DMS 273 treated with DMSO at 0.1 percent for 48 hours (cell line): ENCODE results near the gene ARHGAP23.

Source experiments
- DNase-seq: peaks from one replicate; lab custom pipeline; 2025; lab: John Stamatoyannopoulos, UW

ARHGAP23 gene, protein sequence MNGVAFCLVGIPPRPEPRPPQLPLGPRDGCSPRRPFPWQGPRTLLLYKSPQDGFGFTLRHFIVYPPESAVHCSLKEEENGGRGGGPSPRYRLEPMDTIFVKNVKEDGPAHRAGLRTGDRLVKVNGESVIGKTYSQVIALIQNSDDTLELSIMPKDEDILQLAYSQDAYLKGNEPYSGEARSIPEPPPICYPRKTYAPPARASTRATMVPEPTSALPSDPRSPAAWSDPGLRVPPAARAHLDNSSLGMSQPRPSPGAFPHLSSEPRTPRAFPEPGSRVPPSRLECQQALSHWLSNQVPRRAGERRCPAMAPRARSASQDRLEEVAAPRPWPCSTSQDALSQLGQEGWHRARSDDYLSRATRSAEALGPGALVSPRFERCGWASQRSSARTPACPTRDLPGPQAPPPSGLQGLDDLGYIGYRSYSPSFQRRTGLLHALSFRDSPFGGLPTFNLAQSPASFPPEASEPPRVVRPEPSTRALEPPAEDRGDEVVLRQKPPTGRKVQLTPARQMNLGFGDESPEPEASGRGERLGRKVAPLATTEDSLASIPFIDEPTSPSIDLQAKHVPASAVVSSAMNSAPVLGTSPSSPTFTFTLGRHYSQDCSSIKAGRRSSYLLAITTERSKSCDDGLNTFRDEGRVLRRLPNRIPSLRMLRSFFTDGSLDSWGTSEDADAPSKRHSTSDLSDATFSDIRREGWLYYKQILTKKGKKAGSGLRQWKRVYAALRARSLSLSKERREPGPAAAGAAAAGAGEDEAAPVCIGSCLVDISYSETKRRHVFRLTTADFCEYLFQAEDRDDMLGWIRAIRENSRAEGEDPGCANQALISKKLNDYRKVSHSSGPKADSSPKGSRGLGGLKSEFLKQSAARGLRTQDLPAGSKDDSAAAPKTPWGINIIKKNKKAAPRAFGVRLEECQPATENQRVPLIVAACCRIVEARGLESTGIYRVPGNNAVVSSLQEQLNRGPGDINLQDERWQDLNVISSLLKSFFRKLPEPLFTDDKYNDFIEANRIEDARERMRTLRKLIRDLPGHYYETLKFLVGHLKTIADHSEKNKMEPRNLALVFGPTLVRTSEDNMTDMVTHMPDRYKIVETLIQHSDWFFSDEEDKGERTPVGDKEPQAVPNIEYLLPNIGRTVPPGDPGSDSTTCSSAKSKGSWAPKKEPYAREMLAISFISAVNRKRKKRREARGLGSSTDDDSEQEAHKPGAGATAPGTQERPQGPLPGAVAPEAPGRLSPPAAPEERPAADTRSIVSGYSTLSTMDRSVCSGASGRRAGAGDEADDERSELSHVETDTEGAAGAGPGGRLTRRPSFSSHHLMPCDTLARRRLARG (N-terminal part only)

DNA sequence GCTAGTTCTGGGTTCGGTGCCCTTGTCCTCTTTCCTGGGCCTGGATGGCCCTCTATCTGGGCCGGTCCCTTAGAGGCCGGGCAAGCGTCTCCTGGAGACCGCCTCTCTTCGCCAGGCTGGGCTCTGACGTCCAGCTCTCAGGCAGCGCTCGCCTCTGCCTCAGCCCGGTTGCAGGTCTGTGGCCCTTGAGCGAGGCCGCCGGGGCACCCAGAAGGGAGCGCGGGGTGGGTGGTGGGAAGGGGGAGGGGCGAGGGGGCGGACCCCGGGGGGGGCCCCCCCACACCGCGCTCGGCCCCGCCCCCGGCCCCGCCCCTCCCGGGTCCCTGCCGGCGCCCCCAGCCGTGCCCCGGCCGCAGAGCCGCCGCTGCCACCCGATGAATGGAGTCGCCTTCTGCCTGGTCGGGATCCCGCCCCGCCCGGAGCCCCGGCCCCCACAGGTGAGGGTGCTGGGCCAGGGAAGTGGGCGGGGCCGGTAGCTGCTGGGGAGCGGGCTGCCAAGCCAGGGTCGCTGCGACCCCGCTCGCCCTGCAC lies at the start of gene ARHGAP23:
Gene ARHGAP23 (plus strand): TSS at position 353 of the 531 bp plus-strand sequence. CDS start 22 bp downstream, at position 375.
- no peak for DNase-seq

DNA sequence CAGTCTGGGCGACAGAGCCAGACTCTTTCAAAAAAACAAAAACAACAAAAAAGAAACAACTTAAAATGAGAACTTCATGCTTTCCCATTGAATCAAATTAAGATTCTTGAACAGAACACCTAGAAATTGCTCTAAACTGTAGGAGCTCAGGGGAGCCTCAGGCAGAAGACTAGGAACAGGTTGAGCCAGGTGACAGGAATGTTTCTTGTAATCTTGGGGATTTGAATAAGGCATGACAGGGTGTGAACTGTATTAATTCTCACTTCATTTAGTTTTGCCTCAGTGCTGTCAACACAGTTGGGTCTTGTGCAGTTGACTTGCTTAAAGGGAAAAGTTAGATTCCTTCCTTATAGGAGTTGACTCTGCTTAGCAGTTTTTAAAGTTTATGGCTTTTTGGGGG lies 48.8 kb upstream of the ARHGAP23 start:
- DNase-seq: no peak

DNA sequence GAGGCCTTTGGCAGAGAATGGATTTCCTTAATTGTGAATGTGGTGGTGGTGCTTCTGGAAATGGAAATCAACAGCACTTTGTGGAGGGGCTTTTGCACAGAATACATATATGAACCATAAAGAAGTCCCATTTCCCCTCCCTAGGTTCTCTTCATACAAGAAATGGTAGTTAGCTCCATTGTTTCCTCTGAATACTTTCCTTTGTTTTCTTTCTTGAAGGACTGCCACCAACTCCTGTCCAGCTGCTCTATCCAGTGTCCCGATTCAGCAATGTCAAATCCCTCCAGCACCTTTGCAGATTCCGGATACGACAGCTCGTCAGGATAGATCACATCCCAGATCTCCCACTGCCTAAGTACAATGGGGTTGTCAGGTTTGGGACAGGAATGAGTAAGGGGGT lies 33.2 kb upstream of the ARHGAP23 start:
- DNase-seq: no peak

DNA sequence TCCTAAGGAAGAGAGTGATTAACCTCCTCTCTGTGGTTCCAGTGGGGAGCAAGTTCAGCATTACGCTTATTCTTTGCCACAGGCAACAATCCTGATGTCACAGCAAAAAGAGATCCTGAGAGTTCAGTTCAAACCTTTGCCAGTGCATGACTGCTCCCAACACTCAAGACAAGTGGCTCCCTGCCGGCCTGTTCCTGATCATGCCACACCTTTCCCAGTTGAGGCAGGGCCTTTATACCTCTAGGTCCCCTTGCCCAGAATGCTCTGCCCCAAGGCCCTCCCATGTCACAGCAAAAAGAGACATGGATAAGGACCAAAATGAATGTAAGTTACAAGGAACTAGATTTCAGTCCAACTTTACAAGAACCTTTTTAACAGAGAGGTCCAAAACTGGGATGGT lies 31.0 kb upstream of the ARHGAP23 start:
- DNase-seq: no peak

DNA sequence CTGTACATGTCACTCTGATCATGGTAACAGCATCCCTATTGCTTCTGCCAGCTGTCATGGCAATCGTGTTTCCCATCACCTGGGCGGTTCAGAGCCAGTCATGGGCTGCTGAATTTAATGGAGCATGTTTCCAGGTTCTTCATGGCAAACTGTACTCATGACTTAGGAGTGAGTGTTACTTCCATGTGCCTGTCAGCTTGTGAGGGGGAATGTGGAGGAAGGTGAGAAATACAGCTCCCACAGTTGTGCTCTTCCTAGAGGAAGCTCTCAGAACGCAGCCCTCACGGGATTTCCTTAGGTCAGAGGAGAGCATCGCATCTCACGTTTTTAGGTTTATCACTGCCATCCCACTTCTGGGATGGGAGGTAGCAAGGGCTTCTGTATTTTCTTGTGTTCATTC lies 28.0 kb upstream of the ARHGAP23 start:
- DNase-seq: no peak

DNA sequence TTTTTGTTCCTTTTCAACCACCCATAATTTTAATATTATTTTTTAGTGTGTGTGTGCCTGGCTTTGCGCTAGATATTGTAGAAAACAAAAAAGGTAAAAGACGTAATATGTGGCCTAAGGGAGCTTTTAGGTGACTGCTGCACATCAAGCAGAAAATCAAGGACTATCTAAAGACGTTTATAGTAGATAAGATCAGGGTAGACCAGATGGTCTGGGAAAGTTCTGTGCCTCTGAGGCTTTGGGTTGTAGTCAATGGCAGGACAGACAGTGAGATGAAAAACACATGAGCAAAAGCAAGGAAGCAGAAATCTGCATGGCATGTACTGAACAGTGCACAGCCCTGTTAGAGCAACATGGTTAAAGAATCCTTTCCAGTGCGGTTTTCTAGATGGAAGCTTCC lies 26.8 kb upstream of the ARHGAP23 start:
- no peak for DNase-seq

DNA sequence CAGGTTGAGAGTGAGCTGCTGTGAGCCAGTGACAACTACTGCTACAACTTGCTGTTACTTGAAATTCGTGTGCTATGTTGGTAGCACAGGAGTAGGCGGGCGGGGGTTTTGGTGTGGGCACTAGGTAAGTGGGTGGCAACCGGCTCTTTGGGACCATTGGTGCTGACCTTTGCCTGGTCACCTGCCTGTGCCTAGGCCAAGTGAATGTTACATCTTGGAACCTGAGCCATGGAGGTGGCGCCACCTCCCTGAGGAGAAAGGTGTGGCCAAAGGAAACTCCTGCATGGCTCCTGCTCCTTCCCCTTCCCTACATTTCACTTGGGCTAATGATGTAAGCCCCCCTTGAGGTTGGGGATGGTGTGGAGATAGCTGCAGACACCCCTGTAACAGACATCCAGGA lies 25.4 kb upstream of the ARHGAP23 start:
- DNase-seq: no peak

DNA sequence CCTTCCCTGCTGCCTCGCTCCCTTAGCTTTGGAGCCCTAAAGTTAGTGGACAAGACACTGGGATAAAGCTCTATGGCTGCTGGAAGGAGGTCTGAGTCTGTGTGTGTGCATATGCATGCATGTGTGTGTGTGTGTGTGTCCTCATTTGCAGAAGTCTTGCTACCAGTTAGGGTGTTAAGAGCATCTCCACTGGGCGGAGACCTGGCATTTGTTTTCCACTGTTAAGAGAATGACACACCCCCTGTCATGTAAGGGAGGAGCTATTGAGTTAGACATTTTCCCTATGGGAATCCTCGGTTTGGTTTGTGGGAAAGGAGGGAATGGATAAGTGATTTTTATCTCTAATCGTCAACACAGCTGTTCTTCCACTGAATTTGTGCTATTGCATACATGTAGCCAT lies 24.8 kb upstream of the ARHGAP23 start:
- DNase-seq: no peak

DNA sequence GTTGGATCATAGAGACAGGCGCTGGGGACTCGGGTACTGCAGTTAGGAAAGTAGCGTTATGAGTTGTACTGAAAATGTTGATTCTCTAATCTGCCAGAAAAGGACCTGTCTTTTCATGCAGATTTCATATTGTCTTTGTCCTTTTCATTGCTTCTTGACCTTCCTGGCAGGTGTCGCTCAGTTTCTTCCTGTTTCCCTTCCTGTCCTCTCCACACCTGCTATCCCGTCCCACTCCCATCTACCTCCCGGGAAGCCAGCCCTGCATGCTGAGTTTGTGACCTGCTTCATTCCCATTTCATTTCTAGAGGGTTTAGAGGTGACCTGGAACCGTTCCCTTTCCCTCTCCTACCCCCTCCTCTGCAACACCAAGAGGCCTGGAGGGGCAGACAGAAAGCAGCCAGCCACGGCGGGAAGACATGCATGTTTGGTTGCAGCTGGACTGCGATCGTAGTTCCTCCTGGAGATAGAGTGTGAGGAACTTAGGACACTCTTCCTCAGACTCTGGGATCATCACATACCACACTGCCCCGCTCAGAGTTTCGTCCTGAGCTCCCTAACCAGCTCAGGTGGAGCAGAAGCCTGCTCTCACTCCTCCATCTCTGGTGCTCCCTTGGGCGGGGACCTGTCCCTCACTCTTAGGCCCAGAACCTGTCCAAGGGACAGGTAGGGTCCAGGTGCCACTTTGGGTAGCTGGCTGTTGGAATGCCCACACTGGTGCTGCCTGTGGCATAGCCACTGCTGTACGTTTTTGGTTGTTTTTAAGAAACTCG lies 23.9 kb upstream of the ARHGAP23 start:
- no peak for DNase-seq

DNA sequence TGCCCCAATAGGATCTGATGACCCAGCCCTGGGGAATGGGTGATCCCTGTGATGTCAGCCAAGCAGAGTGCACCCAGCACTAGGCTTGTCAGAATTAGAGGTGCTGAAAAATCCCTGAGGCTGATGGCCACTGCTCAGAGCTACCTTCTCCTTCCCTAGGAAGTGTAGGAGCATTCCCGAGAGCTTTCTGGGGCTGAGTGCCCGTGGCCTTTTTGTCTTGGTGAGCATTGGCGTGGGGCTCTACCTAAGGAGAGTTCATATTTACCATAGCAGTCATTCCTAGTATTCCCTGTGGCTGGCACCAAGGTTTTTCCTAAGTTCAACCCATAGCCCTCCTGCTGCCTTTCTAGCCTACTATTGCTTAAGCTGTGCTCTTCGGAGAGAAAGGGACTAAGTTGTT lies 22.6 kb upstream of the ARHGAP23 start:
- DNase-seq: no peak

DNA sequence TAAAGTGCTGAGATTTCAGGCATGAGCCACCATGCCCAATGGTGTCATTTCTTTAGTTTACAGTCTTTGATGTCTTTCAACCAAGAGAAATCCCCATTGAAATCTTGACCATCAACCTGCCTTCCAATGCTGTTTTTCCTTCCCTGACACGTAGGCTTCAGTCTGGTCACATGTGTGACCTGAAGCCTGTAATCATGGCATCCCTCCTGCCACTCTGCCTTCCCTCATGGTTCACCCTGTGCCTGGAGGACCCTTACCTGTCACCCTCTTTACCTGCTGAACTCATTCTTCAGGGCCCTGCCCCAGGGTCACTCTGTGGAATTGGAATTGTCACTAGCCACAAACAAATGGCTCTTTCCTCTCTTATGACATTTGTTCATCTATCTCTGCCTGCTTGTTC lies 18.1 kb upstream of the ARHGAP23 start:
- DNase-seq: no peak

DNA sequence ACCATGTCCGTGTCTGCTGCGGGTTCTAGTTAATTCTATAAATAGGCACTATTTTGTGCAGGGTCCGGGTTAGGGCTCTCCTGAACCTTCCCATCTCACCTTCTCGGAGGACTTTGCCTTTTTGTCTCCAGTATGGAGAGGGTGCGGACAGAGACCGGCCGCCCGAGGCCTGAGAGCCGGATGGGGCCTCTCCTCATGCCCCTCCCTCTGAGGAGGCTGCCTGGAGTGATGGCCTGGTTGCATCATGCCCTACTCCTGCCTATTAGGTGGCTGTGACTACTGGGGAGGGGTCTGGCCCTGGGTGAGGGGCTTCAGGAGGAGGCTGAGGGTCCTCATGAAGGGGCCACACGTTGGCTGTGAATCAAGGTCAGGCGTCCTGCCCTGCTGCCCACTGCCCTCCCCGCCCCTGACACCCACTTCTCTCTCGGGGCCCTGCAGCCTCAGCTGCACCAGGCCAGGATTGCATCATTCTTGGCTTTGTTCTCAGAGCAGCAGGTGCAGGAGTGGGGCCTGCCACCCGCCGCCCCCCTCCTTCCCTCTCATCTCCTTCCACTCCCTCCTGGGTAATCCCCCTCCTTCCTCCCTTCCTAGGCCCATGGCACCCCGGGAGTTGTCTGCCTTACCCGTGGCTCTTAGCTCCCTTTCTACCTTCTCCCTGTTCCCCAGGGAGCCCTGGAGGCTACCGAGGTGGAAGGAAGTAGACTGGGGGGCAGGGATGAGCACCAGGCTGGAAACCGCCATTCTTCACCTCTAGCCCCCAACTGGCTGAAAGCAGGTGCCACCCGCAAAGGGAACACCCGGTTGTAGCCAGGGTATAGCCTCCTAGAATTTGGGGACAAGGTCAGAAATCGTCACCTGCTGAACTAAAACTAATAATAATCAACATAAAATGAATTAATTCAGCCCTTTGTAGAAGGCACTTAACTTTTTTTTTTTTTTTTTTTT lies 12.7 kb upstream of the ARHGAP23 start:
- DNase-seq: peak; percentile 64

DNA sequence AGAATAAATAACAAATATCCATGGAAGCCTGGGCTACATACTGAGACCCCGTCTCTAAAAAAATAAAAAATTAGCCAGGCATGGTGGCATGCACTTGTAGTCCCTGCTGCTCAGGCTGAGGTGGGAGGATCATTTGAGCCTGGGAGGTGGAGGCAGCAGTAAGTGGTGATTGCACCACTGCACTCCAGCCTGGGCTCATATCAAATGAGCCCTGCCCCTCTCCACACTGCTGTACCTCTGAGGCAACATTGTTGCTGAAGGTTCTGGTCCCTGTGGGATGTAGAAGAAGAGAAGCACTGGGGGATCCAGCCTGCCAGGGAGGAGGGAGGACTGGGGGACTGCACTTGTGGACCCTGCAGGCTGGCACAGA lies 11.4 kb upstream of the ARHGAP23 start:
- no peak for DNase-seq

DNA sequence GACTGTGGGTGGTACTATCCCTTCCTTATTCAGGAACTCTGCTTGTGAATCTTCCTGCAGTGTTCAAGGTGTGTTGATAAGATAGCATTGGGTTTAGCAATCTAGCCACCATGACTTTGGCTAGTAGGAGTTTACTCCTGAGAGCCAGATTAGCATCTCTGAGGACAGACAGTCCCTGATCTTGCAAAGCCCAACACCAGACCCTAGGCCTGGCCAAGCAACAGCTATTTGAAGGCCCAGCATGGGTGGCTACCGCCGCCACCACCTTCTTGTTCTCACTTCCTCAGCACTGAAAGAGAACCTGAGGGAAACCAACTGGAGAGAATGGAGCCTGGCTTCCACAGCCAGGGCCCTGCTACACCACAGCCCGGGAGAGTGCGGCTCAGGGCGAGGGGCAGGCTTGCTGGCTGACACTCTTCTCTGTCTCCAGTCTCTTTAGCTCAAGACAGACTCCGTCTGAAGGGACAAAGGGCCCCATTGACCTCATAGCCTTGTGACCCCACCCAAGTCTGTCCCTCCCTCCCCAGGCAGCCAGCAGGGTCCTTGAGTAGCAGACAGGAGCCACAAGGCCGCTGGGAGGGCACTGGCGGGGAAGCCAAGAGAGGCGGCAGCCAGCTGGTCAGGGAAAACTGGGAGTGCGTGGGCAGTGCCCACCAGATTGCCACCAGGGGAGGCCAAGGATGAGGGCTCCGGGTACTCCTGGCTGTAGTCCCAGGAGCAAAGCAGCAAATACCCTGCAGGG lies 10.9 kb upstream of the ARHGAP23 start:
- DNase-seq: peak; percentile 28

DNA sequence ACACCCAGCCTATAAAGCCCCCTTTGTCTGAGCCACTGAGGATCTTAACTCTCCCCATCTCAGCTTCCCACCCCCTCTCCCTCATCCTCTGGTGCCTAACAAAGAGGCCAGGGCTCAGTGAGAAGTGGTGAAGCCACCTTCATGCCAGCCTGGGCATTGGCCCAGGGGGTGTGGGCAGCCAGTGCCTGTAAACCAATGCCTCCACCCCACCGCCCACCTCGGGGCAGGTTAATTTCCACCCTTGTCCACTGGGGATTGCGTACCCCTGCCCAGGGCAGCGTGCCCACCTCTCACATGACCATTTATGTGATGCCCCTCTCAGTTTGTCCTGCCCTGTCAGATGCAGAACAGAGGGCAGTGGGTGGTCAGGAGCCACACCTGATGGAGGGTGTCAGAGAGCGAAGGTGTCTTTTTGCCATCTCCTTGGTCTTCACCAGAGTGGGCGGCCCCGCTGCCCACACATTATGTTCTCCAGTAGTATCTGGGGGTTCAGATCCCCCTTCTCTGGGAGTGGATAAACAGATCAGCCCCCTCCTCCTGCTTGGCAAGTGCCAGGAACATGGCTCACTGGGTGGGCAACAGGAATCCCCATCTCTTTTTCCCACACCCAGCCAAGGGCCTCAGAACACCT lies 10.1 kb upstream of the ARHGAP23 start:
- DNase-seq: no peak

DNA sequence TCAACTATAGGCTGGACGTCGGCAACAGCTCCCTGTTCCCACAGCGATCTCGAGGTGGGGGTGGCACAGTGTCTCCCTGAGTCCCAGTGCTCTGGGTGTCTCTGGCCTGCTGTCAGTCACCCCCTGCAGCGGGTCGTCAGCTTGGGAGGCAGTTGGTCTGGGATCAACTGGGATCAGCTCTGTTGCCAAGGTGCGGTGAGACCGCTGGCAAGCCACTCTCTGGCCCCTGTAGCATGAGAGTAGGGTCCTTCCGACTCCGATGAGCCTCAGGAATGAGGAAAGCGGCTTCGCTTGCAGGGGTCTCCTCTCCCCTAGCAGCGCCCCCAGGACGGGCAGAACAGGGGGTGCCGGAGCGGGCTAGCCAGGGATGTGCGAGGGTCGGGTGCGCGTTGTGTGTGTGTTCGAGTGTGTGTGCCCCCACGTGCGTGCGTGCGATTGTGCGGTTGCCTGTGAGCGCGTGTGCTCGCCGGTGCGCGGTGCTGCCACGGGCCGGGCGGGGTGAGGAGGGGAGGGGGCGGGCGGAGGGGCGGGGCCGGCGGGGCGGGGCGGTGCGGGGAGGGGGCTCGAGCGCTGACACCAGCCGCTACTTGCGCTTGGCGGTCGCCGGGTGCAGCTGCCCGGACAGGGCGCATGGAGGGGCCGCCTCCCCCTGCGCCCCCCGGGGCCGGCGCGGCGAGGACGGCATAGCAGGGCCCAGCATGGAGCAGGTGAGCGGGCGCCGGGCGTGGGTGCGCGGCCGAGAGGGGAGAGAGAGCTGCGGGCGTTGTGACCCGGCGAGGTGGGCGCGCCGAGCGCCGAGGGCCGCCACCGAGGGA lies 9.4 kb upstream of the ARHGAP23 start:
- no peak for DNase-seq

DNA sequence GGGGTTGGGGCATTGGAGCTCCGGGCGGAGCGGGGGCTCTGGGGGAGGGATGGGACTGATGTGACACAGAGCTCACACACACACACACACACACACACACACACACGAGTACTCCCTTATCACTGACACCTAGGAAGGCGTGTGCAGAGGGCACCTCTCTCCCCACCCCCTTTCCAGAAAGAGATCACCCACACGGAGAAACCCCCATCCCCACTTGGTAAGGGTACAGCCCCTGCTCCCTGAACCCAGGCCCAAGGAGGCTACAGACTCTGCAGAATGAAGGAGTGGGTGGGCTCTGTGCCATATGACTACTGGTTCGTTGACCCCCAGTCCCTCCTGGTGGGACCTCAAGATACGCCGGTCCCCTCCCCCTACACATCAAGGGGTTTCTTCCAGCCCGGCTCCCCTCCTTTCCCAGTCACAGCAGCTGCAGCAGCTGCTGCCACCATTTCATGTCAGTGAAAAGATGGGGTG lies 8.7 kb upstream of the ARHGAP23 start:
- DNase-seq: no peak

DNA sequence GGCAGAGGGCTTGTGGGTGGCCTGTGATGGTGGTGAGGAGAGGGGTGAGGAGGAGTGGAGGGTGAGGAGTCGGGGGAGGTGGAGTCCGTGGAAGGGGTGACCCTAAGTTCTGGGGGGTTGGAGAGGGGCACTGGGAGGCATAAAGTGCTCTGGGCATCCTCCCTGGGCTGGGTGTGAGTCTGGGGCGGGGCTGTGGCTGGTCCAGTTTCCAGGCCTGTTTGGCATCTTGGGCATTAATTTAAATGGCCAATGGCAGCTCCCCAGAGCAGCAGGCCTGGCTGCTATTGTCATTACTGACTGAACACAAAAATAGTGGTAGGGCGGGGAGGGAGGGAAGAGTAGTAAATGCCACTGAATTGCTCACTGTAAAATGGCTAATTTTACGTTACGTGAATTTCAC lies 7.7 kb upstream of the ARHGAP23 start:
- DNase-seq: no peak
